GM19238 (cell line): ENCODE data around the gene SULT1C4.
"Not testable (repeated sequence)": the region's sequence is repeated elsewhere in the genome, so short reads cannot be mapped to it uniquely, and the experiment has no call there.

Experiments used
- DNase-seq: peaks from one replicate; pipeline ENCODE4 v3.0.0; 2011; ENCODE audit warnings: low spot score; ENCODE audit not compliant: insufficient read length

SULT1C4 gene

GRCh38 chr2:108412995-108413710, 35.4 kb downstream of the SULT1C4 start:
- no peak for DNase-seq

- no peak for DNase-seq
Measured at GRCh38 chr2:108413711-108414095, 35.9 kb downstream of the SULT1C4 start.

GRCh38 chr2:108414256-108414876, 36.6 kb downstream of the SULT1C4 start:
- no peak for DNase-seq

GRCh38 chr2:108414945-108415344, 37.2 kb downstream of the SULT1C4 start:
- no peak for DNase-seq

GRCh38 chr2:108417254-108417653, 39.5 kb downstream of the SULT1C4 start:
- no peak for DNase-seq

- DNase-seq = no peak
Measured at GRCh38 chr2:108418416-108418815, 40.7 kb downstream of the SULT1C4 start.

GRCh38 chr2:108423067-108423466, 45.3 kb downstream of the SULT1C4 start:
- DNase-seq = no peak

GRCh38 chr2:108423502-108424251, 45.9 kb downstream of the SULT1C4 start:
- DNase-seq = no peak

GRCh38 chr2:108428286-108429009, 50.7 kb downstream of the SULT1C4 start:
- no peak for DNase-seq

- DNase-seq = not testable (repeated sequence)
Measured at GRCh38 chr2:108435578-108435977, 57.8 kb downstream of the SULT1C4 start.

- no peak for DNase-seq
Measured at GRCh38 chr2:108436976-108437375, 59.2 kb downstream of the SULT1C4 start.
